CD14-positive monocyte (primary cell): ENCODE results near the gene ISG20. TPM values are rescaled to one million over a fixed set of nuclear protein-coding genes. Genes with fewer than 3 reads are reported as not detected.
A peak's percentile ranks its signal among the peaks of the same experiment; 100 is the strongest.

Experiments used
- DNase-seq, 3 donors: peaks; one replicate each; pipeline ENCODE4 v3.0.0-alpha.2; 2011 to 2022
- H2AFZ ChIP-seq: 2 replicates; pipeline ENCODE4 v1.6.0; 2012; ENCODE audit warnings: mild to moderate bottlenecking, low read depth, low read length, inconsistent platforms; ENCODE audit not compliant: insufficient read depth, poor library complexity, severe bottlenecking
- H3K27ac ChIP-seq, 2 donors: 1 replicate in 1 of 2; 2 replicates in 1 of 2; pipeline ENCODE4 v1.5.1; 2012 to 2013; ENCODE audit warnings: low read length in 2 of 2, control low read depth in 1 of 2, inconsistent platforms in 1 of 2, low read depth in 1 of 2, mild to moderate bottlenecking in 1 of 2
- H3K27me3 ChIP-seq, 2 donors: one replicate each; pipeline versions ENCODE4 v1.6.0 to v1.6.1; 2011 to 2013; ENCODE audit warnings: low read length in 2 of 2; ENCODE audit not compliant: control insufficient read depth in 2 of 2, insufficient read depth in 2 of 2
- H3K36me3 ChIP-seq, 2 donors: replicated peaks in 1 of 2; 1 replicate in 1 of 2; 2 replicates in 1 of 2; pipeline versions ENCODE4 v1.5.1 to v1.6.1; 2012 to 2013; ENCODE audit warnings: low read length in 2 of 2, control low read depth in 1 of 2, inconsistent platforms in 1 of 2, mild to moderate bottlenecking in 1 of 2; ENCODE audit not compliant: insufficient read depth in 2 of 2, control insufficient read depth in 1 of 2
- H3K4me1 ChIP-seq, 2 donors: 1 replicate in 1 of 2; 2 replicates in 1 of 2; pipeline versions ENCODE4 v1.5.1 to v1.6.1; 2012 to 2013; ENCODE audit warnings: low read length in 2 of 2, control low read depth in 1 of 2, inconsistent platforms in 1 of 2, mild to moderate bottlenecking in 1 of 2, moderate library complexity in 1 of 2; ENCODE audit not compliant: insufficient read depth in 2 of 2, control insufficient read depth in 1 of 2
- H3K4me2 ChIP-seq: replicated peaks from 2 replicates; pipeline ENCODE3; 2012; ENCODE audit warnings: low read length, moderate library complexity, mild to moderate bottlenecking; ENCODE audit not compliant: poor library complexity, severe bottlenecking; ENCODE audit errors: extremely low read depth
- H3K4me3 ChIP-seq, 3 experiments: fragments of 200-600 bp in 1 of 3; sonication (generic) in 1 of 3; replicated peaks in 1 of 3; 1 replicate in 2 of 3; 2 replicates in 1 of 3; pipeline ENCODE4 v1.5.1; 2011 to 2013; ENCODE audit warnings: low read length in 3 of 3, mild to moderate bottlenecking in 3 of 3, control low read depth in 2 of 3, low read depth in 2 of 3, inconsistent platforms in 1 of 3, moderate library complexity in 1 of 3
- H3K79me2 ChIP-seq: 2 replicates; pipeline ENCODE4 v1.6.0; 2012; ENCODE audit warnings: mild to moderate bottlenecking, control low read depth, inconsistent platforms, low read length, moderate library complexity; ENCODE audit not compliant: insufficient read depth
- H3K9ac ChIP-seq: 2 replicates; pipeline ENCODE4 v1.6.0; 2017; ENCODE audit warnings: low read length, mild to moderate bottlenecking; ENCODE audit not compliant: insufficient read depth, poor library complexity, severe bottlenecking
- H3K9me3 ChIP-seq, 2 donors: replicated peaks in 1 of 2; 1 replicate in 1 of 2; 2 replicates in 1 of 2; pipeline versions ENCODE4 v1.5.1 to v1.6.1; 2012 to 2013; ENCODE audit warnings: low read length in 2 of 2, control low read depth in 1 of 2; ENCODE audit not compliant: control insufficient read depth in 1 of 2, insufficient read depth in 1 of 2
- H4K20me1 ChIP-seq: 2 replicates; pipeline ENCODE4 v1.6.0; 2012; ENCODE audit warnings: mild to moderate bottlenecking, low read length, control low read depth, moderate library complexity; ENCODE audit not compliant: insufficient read depth
- H3K27ac Mint-ChIP-seq, 7 donors: one replicate each; pipeline ENCODE4 v1.8.0; 2020; ENCODE audit warnings: mild to moderate bottlenecking in 7 of 7, mixed read lengths in 7 of 7, moderate library complexity in 6 of 7, inconsistent platforms in 2 of 7
- H3K27me3 Mint-ChIP-seq, 3 donors: one replicate each; pipeline ENCODE4 v1.8.0; 2021 to 2022; ENCODE audit warnings: low read depth in 3 of 3, mild to moderate bottlenecking in 3 of 3, mixed read lengths in 3 of 3, moderate library complexity in 3 of 3, inconsistent platforms in 1 of 3
- H3K36me3 Mint-ChIP-seq, 2 donors: one replicate each; pipeline ENCODE4 v1.8.0; 2020; ENCODE audit warnings: mixed read lengths in 2 of 2, inconsistent platforms in 1 of 2, mild to moderate bottlenecking in 1 of 2
- H3K4me1 Mint-ChIP-seq: one replicate; pipeline ENCODE4 v1.8.0; 2020; ENCODE audit warnings: mild to moderate bottlenecking, mixed read lengths
- H3K4me3 Mint-ChIP-seq, 2 donors: one replicate each; pipeline ENCODE4 v1.8.0; 2020; ENCODE audit warnings: mild to moderate bottlenecking in 2 of 2, mixed read lengths in 2 of 2, moderate library complexity in 1 of 2
- H3K9me3 Mint-ChIP-seq, 7 donors: one replicate each; pipeline ENCODE4 v1.8.0; 2020 to 2022; ENCODE audit warnings: mixed read lengths in 7 of 7, mild to moderate bottlenecking in 6 of 7, moderate library complexity in 6 of 7, inconsistent platforms in 2 of 7
- WGBS: methylation state at CpG from one replicate; pipeline ENCODE4 v1.1.5; 2013; ENCODE audit warnings: missing lambda C conversion rate; ENCODE audit not compliant: insufficient coverage; 5-methylcytosine and 5-hydroxymethylcytosine counted together
- intact Hi-C, 2 donors: fragments of 100-400 bp; cut with micrococcal nuclease; formaldehyde crosslinking; loops; one replicate each; pipeline versions ENCODE4 v1.15.0 to v1.15.1; 2023
- polyA plus RNA-seq, 3 donors: library from polyadenylated mRNA; depleted of rRNA in 1 of 3; unstranded in 2 of 3; stranded (reverse) in 1 of 3; fragments of 300-500 nt in 2 of 3; fragments of >200 nt in 1 of 3; fragmentation: Illumina TruSeq in 2 of 3; gene quantifications; 1 replicate in 2 of 3; 2 replicates in 1 of 3; pipeline ENCODE4 v1.2.3, GENCODE V29; 2012 to 2021
- TF ChIP-seq, protein P1 (sequence below): fragments of 200-600 bp; IDR thresholded peaks from one replicate; pipeline ENCODE4 v1.8.0; 2022; ENCODE audit warnings: antibody characterized with exemption, mild to moderate bottlenecking

The ISG20 gene
- polyA plus RNA-seq, 3 donors: 15.6 to 29.3 (median 25.1) TPM

DNA sequence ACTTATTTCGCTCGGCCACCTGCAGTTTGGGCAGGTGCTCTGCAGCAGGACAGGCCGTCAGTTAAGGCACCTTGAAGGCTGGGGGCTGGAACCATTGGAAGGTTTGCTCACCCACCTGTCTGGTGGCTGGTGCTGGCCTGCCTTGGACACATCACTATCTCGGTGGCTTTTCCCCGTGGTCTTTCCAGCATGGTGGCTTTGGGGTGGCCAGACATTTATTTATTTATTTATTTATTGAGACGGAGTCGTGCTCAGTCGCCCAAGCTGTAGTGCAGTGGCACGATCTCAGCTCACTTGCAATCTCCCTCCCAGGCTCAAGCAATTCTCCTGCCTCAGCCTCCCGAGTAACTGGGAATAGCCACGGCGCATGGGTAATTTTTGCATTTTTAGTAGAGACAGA lies 11.7 kb downstream of the ISG20 start:
- no peaks in the 10 kb centered on the region for H3K36me3 ChIP-seq
- TF ChIP-seq, protein P1, sequence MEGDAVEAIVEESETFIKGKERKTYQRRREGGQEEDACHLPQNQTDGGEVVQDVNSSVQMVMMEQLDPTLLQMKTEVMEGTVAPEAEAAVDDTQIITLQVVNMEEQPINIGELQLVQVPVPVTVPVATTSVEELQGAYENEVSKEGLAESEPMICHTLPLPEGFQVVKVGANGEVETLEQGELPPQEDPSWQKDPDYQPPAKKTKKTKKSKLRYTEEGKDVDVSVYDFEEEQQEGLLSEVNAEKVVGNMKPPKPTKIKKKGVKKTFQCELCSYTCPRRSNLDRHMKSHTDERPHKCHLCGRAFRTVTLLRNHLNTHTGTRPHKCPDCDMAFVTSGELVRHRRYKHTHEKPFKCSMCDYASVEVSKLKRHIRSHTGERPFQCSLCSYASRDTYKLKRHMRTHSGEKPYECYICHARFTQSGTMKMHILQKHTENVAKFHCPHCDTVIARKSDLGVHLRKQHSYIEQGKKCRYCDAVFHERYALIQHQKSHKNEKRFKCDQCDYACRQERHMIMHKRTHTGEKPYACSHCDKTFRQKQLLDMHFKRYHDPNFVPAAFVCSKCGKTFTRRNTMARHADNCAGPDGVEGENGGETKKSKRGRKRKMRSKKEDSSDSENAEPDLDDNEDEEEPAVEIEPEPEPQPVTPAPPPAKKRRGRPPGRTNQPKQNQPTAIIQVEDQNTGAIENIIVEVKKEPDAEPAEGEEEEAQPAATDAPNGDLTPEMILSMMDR: no peak
- H3K9ac ChIP-seq: no peak overlapping the region
- H4K20me1 ChIP-seq: no peaks in the 10 kb centered on the region
- H3K4me1 Mint-ChIP-seq: peaks cover 3% of the 10 kb centered on the region
- H2AFZ ChIP-seq: no peak overlapping the region
- no peaks in the 10 kb centered on the region for H3K4me1 ChIP-seq
- no peak overlapping the region for H3K4me3 Mint-ChIP-seq
- WGBS: 96% methylated on average over 8 of the region's 12 CpGs
- H3K27ac ChIP-seq: no peak overlapping the region
- H3K4me2 ChIP-seq: no peak overlapping the region
- H3K27me3 Mint-ChIP-seq: peaks cover 0 to 2% (median 1%) of the 10 kb centered on the region in 3 donors
- peak overlapping the region in 1 of 7 donors; percentile 42 for H3K27ac Mint-ChIP-seq
- peaks cover 0 to 2% of the 10 kb centered on the region in 2 donors for H3K36me3 Mint-ChIP-seq
- H3K79me2 ChIP-seq: no peaks in the 10 kb centered on the region
- intact Hi-C loops: loop anchor here in 1 of 2 donors (5.0 kb wide), 1 partner anchor 38 kb away; no protein-coding TSS in a partner anchor
- H3K9me3 ChIP-seq: no peaks in the 10 kb centered on the region
- DNase-seq: no peak
- no peaks in the 10 kb centered on the region for H3K27me3 ChIP-seq
- H3K4me3 ChIP-seq: no peak overlapping the region
- peaks cover 0 to 2% (median 0%) of the 10 kb centered on the region in 7 donors for H3K9me3 Mint-ChIP-seq

DNA sequence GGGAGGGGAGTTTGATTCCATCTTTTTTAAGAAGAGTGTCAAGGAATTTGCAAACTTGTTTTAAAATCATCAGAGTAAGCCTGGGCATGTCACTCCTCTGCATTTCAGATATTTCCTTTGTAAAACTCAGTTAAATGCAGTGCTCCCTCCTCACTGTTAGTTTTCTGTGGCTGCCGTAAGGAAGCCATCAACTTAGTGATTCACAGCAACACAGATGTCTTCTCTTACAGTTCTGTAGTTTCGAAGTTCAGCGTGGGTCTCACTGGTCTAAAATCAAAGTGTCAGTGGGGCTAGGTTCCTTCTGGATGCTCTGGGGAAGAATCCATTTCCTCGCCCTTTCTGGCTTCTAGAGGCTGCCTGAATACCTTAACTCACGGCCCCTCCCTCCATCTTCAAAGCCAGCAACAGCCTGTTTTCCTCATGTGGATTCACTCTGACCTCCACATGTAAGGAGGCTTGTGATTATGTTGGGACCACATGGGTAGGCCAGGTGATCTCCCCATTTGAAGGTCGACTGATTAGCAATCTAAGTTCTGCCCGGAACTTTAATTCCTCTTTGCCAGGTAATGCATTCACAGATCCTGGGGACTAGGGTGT lies 12.4 kb downstream of the ISG20 start:
- no peak overlapping the region for H3K27ac ChIP-seq
- H3K4me1 Mint-ChIP-seq: peaks cover 5% of the 10 kb centered on the region
- H3K4me1 ChIP-seq: no peaks in the 10 kb centered on the region
- H4K20me1 ChIP-seq: no peaks in the 10 kb centered on the region
- no peaks in the 10 kb centered on the region for H3K36me3 ChIP-seq
- no peaks in the 10 kb centered on the region for H3K79me2 ChIP-seq
- no peaks in the 10 kb centered on the region for H3K27me3 ChIP-seq
- peaks cover 0 to 2% (median 0%) of the 10 kb centered on the region in 7 donors for H3K9me3 Mint-ChIP-seq
- TF ChIP-seq, protein P1: no peak
- DNase-seq: no peak
- peaks cover 0 to 2% of the 10 kb centered on the region in 2 donors for H3K36me3 Mint-ChIP-seq
- H3K9me3 ChIP-seq: no peaks in the 10 kb centered on the region
- peaks cover 0 to 2% (median 2%) of the 10 kb centered on the region in 3 donors for H3K27me3 Mint-ChIP-seq
- H3K9ac ChIP-seq: no peak overlapping the region
- no peak overlapping the region for H3K4me3 Mint-ChIP-seq
- intact Hi-C loops: loop anchor here in 1 of 2 donors (5.0 kb wide), 1 partner anchor 39 kb away; no protein-coding TSS in a partner anchor
- no peak overlapping the region for H3K4me2 ChIP-seq
- H3K4me3 ChIP-seq: no peak overlapping the region
- H3K27ac Mint-ChIP-seq: no peak overlapping the region
- no peak overlapping the region for H2AFZ ChIP-seq
- WGBS: 91% methylated on average over 4 of the region's 7 CpGs
